ENCODE measurements around the gene CRLF2. TPM values are rescaled to one million over a fixed set of nuclear protein-coding genes. Genes with fewer than 3 reads are reported as not detected.

The CRLF2 gene
- total and polyA plus RNA-seq, 2 donors (not counting 3 experiments of a cell fraction or from before 2014, with no cell fraction given) = not detected

- dilution Hi-C loops (cut with MboI; ENCODE audit: extremely low pct_ligation_motif_present, low sequenced_read_pairs) = no loop called here
- Histone ChIP-seq H3K27me3 (ENCODE audit: control insufficient read depth in 2 of 2, insufficient read depth in 2 of 2, low read length in 2 of 2) (no peaks in the 10 kb centered on the region), H3K9me3 (replicated peaks; ENCODE audit: control insufficient read depth, insufficient read depth, low read length) (no peaks in the 10 kb centered on the region), H3K9me1 (replicated peaks; ENCODE audit: control insufficient read depth, extremely low read depth, insufficient read depth, low read length) (no peaks in the 10 kb centered on the region), H4K20me1 (replicated peaks; ENCODE audit: control insufficient read depth, extremely low read depth, insufficient read depth, low read length) (no peaks in the 10 kb centered on the region), H3K4me3 (replicated peaks in 1 of 3; ENCODE audit: insufficient read depth in 1 of 3, low read depth in 1 of 3, low read length in 3 of 3) (no peak overlapping the region), H3K36me3 (ENCODE audit: control insufficient read depth in 2 of 2, extremely low read depth in 1 of 2, insufficient read depth in 2 of 2, low read length in 2 of 2) (no peaks in the 10 kb centered on the region), H2AFZ (ENCODE audit: low read depth, low read length) (no peak overlapping the region), H3K4me1 (ENCODE audit: control insufficient read depth, extremely low read depth, insufficient read depth, low read length) (no peaks in the 10 kb centered on the region), H3K79me2 (ENCODE audit: control insufficient read depth, insufficient read depth, low read length) (no peaks in the 10 kb centered on the region), H3K4me2 (ENCODE audit: insufficient read depth, low read length) (no peak overlapping the region), H3K9ac (replicated peaks; ENCODE audit: extremely low read depth, insufficient read depth, low read length) (no peak overlapping the region), H3K27ac (ENCODE audit: insufficient read depth, low read depth, low read length) (no peak overlapping the region)
- FAIRE-seq (no peak), DNase-seq (ENCODE audit: low read depth, low spot score) (no peak)
- intact Hi-C loops (cut with micrococcal nuclease) = no loop called here
- no TSS peak for BruUV-seq (replicated peaks)
- CTCF ChIA-PET = no interaction called here
- POLR2A ChIA-PET = no interaction called here
- TF ChIP-seq EZH2 (IDR thresholded peaks at IDR 0.05; ENCODE audit: borderline replicate concordance, low read depth, low read length, severe bottlenecking) (no peak), MYC (IDR thresholded peaks at IDR 0.05; ENCODE audit: low read depth, low read length) (no peak), POLR2AphosphoS5 (IDR thresholded peaks at IDR 0.05; ENCODE audit: insufficient read depth, low read depth, low read length) (no peak), GATA2 (IDR thresholded peaks at IDR 0.05; ENCODE audit: insufficient read depth, insufficient read length, low read depth, low read length) (no peak), POLR2A (IDR thresholded peaks at IDR 0.05; ENCODE audit: low read depth, low read length) (no peak), MAX (IDR thresholded peaks at IDR 0.05; ENCODE audit: insufficient read depth, insufficient read length) (no peak), CTCF (IDR thresholded peaks at IDR 0.05; ENCODE audit: extremely low read depth in 1 of 2, insufficient read depth in 1 of 2, low read depth in 1 of 2, low read length in 2 of 2) (no peak), JUN (IDR thresholded peaks at IDR 0.05; ENCODE audit: borderline replicate concordance, insufficient read depth, insufficient read length, low read depth) (no peak), FOS (IDR thresholded peaks at IDR 0.05; ENCODE audit: borderline replicate concordance, insufficient read depth, low read length) (no peak)
Observed at GRCh38 chrX:1218286-1218685, 5.8 kb upstream of the CRLF2 start.
